MG63 (cell line): Measurements from ENCODE around the gene PSMB10. TPM values are rescaled to one million over a fixed set of nuclear protein-coding genes. Genes with fewer than 3 reads are reported as not detected.
"Not testable (repeated sequence)": the region's sequence is repeated elsewhere in the genome, so short reads cannot be mapped to it uniquely, and the experiment has no call there.

Experiments
- DNase-seq: peaks from one replicate; pipeline ENCODE4 v3.0.0-alpha.2; 2020
- H3K27me3 ChIP-seq: fragments of 250-450 bp; sonication (Bioruptor Pico); 2 replicates; pipeline ENCODE4 v1.5.1; 2020; ENCODE audit warnings: mild to moderate bottlenecking, moderate library complexity
- H3K36me3 ChIP-seq: fragments of 250-450 bp; sonication (Bioruptor Pico); 2 replicates; pipeline ENCODE4 v1.5.1; 2020; ENCODE audit warnings: mild to moderate bottlenecking, moderate library complexity
- H3K4me3 ChIP-seq: fragments of 250-450 bp; sonication (Bioruptor Pico); 2 replicates; pipeline ENCODE4 v1.5.1; 2020; ENCODE audit warnings: mild to moderate bottlenecking, moderate library complexity
- H3K9me3 ChIP-seq: fragments of 250-450 bp; sonication (Bioruptor Pico); 2 replicates; pipeline ENCODE4 v1.5.1; 2020; ENCODE audit warnings: mild to moderate bottlenecking, moderate library complexity
- total RNA-seq: library from RNA; depleted of rRNA; stranded (reverse); fragments of >200 nt; shearing (Covaris generic); gene quantifications from 2 replicates; pipeline ENCODE4 v1.2.3, GENCODE V29; 2014; ENCODE audit warnings: low replicate concordance

Gene PSMB10
- total RNA-seq, 1 experiment from 2014 or later, result 12.7 TPM

GRCh38 chr16:67946966-67947558, 10.4 kb upstream of the PSMB10 start:
- DNase-seq, result no peak
- H3K36me3 ChIP-seq, result no peaks in the 10 kb centered on the region
- H3K27me3 ChIP-seq, result no peaks in the 10 kb centered on the region
- H3K9me3 ChIP-seq, result no peaks in the 10 kb centered on the region
- no peak overlapping the region for H3K4me3 ChIP-seq

DNA sequence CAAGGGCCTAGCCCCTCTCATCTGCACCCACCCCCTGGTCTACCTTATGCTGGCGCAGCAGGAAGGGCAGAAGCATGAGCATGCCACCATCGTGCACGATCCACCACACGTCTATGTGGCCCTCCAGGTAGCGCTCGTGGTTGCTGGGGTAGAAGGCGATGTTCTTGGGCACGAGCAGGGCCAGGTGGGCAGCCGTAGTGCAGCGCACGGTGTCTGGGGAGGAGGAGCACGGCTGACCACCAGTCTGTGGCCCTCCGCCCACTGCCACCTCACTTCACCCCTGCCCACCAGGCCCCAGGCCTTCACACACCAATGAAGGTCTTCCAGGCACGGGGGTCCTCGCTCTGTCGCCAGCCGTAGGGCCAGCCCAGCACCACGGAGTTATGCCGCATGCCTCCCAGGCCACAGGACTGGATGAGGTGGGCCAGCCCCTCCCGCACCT, 9.5 kb upstream of the PSMB10 start:
- Histone ChIP-seq H3K27me3 (no peaks in the 10 kb centered on the region), H3K9me3 (no peaks in the 10 kb centered on the region), H3K36me3 (no peaks in the 10 kb centered on the region), H3K4me3 (no peak overlapping the region)
- DNase-seq, result no peak

GRCh38 chr16:67945392-67945933, 8.8 kb upstream of the PSMB10 start:
- Histone ChIP-seq H3K27me3 (no peaks in the 10 kb centered on the region), H3K9me3 (no peaks in the 10 kb centered on the region), H3K4me3 (no peak overlapping the region), H3K36me3 (no peaks in the 10 kb centered on the region)
- DNase-seq, result no peak

DNA sequence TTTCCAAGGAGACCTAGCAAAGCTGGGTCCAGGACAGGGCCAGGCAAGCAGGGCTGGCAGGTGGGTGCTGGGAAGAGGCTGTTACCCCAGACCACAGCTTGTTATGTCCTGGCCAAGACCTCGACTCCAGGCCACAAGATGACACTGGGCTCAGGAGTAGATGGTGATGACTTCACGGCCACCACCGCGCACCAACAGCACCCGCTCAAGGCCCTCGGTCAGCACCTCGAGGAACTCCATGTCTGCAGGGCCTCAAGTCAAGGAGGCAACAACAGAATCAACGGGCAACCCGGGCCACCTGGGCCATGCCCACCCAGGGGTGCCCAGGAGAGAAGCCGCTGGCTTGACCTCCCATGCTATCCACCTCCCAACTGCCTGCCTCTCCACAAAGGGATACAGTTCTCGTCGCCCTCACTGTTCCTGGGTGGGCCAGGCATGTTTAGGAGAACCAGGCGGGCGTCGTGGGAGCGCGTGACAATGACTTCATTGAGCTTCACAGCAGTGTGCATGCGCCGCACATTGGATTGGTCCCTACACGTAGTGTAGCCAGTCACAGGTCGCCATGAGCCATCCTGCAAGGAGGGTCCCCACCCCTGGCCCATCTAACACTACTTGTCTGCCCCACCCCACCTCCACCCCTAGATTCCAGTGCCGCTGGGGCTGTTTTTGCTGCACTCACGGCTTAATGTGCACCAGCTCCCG, 8.2 kb upstream of the PSMB10 start:
- no peaks in the 10 kb centered on the region for H3K9me3 ChIP-seq
- H3K36me3 ChIP-seq, result no peaks in the 10 kb centered on the region; the same call in 1 of the 2 replicates
- DNase-seq, result no peak
- H3K4me3 ChIP-seq, result no peak overlapping the region
- no peaks in the 10 kb centered on the region for H3K27me3 ChIP-seq

DNA sequence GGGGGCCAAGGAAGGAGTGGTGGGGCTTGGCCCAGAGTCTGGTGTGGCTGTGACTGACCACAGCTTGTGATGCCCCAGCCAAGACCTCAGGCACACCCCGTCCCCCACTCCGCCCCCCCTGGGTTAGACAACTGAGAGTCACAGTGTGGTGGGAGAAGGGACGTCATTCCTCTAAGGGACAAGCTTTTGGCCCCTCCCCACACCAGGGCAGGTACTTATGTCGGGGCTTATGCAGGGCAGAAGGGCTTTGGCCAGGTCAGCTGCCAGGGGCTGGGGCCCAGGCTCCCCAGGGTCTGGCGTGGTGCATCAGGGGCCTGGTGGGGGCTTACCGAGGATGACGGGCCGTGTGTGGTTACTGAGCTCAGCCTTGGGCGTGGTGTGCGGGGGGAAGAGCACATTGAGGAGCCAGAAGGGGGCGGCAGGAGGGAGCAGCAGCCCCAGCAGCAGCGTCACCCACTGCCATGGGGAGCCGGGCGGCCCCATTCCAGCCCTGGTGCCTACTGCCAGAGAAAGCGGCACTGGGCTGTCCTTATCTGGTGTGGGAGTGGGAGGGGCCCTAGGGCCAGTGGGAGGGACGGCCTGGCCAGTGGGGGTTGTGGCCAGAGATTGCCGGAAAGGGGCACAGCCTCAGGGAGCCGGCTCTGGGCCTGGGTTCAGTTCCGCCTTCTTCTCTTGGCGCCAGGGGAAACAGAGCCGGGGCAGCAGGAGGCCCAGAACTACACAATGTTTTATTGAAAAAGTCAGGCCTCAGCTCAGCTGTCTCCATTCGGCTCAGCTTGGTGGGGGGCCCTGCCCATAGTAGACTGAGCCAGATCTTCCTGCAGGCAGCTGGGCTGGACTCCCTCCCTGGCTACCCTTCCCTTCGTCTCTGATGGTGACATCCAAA, 7.2 kb upstream of the PSMB10 start, which contains the start of gene LCAT:
Gene LCAT (minus strand): TSS at position 502 of the 886 bp plus-strand sequence. CDS start 19 bp downstream, at position 483.
- no peak for DNase-seq

GRCh38 chr16:67943256-67943618, 6.6 kb upstream of the PSMB10 start:
- H3K4me3 ChIP-seq, result no peak overlapping the region
- H3K36me3 ChIP-seq, result no peaks in the 10 kb centered on the region; the same call in 1 of the 2 replicates
- DNase-seq, result no peak
- H3K9me3 ChIP-seq, result no peaks in the 10 kb centered on the region
- no peaks in the 10 kb centered on the region for H3K27me3 ChIP-seq

More for the DNA sequence above, 7.2 kb upstream of the PSMB10 start, which contains the start of gene LCAT:
- Histone ChIP-seq H3K4me3 (no peak within 1 kb of the TSS), H3K36me3 (no peaks in the 10 kb centered on the region; the same call in 1 of the 2 replicates), H3K27me3 (no peaks in the 10 kb centered on the region), H3K9me3 (no peaks in the 10 kb centered on the region)

GRCh38 chr16:67942510-67943255, 6.0 kb upstream of the PSMB10 start:
- Histone ChIP-seq H3K36me3 (no peaks in the 10 kb centered on the region; the same call in 1 of the 2 replicates), H3K4me3 (no peak overlapping the region), H3K27me3 (no peaks in the 10 kb centered on the region), H3K9me3 (no peaks in the 10 kb centered on the region)
- no peak for DNase-seq

DNA sequence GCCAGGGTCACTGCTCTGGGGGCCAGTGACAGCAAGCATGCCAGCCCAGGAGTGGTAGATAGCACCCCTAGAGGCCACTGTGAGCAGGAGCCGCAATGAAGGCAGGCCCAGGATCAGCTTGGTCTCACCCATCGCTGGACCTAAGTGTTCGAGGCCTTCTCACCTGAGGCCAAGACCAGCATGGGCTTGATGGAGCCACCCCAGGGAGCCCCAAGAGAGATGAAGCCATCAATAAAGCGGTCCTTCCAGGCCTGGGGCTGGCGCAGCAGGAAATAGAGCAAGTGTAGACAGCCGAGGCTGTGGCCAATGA, 5.5 kb upstream of the PSMB10 start:
- no peak overlapping the region for H3K4me3 ChIP-seq
- peak; percentile 29 for DNase-seq
- H3K36me3 ChIP-seq, result no peaks in the 10 kb centered on the region; the same call in 1 of the 2 replicates
- H3K27me3 ChIP-seq, result no peaks in the 10 kb centered on the region
- H3K9me3 ChIP-seq, result no peaks in the 10 kb centered on the region

GRCh38 chr16:67941469-67942199, 5.0 kb upstream of the PSMB10 start:
- no peak for DNase-seq
- H3K9me3 ChIP-seq, result no peaks in the 10 kb centered on the region
- H3K36me3 ChIP-seq, result no peaks in the 10 kb centered on the region; the same call in 1 of the 2 replicates

GRCh38 chr16:67940446-67941089, 3.9 kb upstream of the PSMB10 start:
- DNase-seq, result no peak
- Histone ChIP-seq H3K36me3 (peaks cover 2% of the 10 kb centered on the region), H3K9me3 (no peaks in the 10 kb centered on the region), H3K4me3 (no peak overlapping the region), H3K27me3 (no peaks in the 10 kb centered on the region)

More at GRCh38 chr16:67941469-67942199, 5.0 kb upstream of the PSMB10 start:
- no peaks in the 10 kb centered on the region for H3K27me3 ChIP-seq
- H3K4me3 ChIP-seq, result no peak overlapping the region

DNA sequence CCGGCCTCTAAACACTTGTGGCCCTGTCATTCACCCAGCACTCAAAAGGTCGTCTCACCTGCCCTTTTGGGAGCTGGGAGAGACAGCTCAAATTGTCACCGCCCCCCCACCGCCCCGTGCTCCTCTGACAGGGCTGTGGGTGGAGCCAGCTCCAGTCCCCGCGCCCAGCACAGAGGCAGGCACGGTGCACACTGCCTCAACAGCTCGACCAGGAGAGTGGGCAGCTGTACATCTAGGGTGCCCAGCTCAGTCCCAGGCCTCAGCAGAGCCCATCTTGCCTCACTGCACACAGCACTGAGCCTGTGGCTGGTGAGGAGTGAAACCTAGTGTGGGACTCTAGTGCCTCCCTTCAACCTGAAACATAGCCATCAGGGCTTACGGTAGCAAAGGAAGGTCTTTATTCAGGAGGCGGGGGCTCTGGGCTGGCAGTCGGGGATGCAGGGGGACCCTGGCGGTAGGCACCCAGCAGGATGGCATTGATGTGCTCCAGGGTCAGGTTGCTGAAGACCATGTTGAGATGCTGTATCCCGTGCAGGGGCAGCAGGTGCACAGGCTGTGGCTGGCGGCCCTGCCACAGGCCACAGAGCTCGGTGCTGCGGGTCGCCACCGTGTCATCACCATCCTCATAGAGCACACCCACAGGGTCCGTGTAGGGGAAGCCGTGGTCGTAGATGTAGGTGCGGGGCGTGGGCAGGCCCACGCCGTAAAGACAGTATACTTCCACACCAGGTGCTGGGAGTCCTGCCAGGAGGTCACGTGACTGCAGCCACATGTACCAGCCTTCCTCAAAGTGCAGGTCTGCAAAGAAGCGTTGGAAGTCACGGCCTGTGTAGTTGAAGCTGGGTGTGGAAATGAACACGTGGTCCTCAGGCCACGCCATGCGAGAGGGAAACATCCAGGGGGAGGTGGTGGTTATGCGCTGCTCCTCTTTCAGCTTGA, 3.1 kb upstream of the PSMB10 start:
- H3K9me3 ChIP-seq, result no peaks in the 10 kb centered on the region
- peaks cover 2% of the 10 kb centered on the region for H3K36me3 ChIP-seq
- DNase-seq, result no peak
- H3K27me3 ChIP-seq, result no peaks in the 10 kb centered on the region
- no peak overlapping the region for H3K4me3 ChIP-seq

DNA sequence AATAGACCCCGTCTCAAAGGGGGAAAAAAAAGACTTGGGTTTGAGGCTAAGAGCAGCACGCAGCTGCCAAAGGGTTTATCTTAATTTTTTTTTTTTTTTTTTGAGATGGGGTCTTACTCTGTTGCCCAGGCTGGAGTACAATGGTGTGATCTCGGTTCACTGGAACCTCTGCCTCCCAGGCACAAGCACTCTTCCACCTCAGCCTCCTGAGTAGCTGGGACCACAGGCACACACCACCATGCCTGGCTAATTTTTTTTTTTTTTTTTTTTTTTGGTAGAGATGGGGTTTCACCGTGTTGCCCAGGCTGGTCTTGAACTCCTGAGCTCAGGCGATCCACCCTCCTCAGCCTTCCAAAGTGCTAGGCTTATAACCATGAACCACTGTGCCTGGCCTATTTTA, 1.1 kb upstream of the PSMB10 start:
- DNase-seq, H3K27me3 ChIP-seq, H3K9me3 ChIP-seq, H3K4me3 ChIP-seq, H3K36me3 ChIP-seq: not testable (repeated sequence)

DNA sequence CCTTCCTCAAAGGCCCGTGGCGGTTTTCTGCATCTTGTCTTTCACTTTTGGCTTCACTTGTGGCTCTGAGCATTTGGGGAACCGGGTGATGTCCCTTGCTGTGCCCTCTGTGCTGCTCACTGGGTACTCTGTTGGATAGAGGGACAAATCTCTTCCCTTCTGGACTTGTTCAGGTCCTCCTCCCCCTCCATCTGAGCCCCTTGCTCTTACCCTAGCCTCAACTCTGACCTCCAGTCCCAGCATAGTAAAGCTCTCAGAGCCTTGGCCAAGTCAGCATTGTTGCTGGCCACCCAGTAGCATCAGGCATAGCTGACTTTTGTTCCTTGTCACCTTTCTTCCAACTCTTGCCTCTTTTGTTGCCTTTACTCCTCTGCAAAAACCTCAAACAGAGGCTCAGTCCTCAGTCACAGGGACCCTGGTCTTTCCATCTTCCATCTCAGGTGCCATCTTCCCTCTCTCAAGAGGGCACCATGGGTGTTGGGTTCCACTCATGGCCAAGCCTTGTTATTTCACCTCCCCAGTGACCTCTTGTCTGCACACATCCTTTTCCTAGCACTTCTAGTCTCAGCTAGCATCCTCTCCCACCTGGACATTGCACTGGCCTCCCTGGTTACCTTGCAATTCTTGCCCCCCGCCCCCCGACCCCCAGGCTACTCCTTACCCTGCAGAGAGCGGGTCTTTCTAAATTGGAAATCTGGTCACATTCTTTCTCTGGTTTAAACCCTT, 393 bp upstream of the PSMB10 start:
- Histone ChIP-seq H3K27me3 (no peaks in the 10 kb centered on the region), H3K36me3 (peaks cover 2% of the 10 kb centered on the region), H3K9me3 (no peaks in the 10 kb centered on the region), H3K4me3 (peak overlapping the region; percentile 98)
- DNase-seq, result no peak
